Endothelial cell of umbilical vein (primary cell): Measurements from ENCODE around the gene CNN2.

Source experiments
- EZH2 ChIP-seq: IDR thresholded peaks from 2 replicates; pipeline ENCODE4 v1.6.1; 2012; ENCODE audit warnings: borderline replicate concordance, low read depth, mild to moderate bottlenecking, moderate library complexity, low read length, inconsistent platforms; ENCODE audit not compliant: severe bottlenecking
- FOS ChIP-seq: IDR thresholded peaks from 2 replicates; pipeline ENCODE4 v1.6.1; 2011; ENCODE audit warnings: mild to moderate bottlenecking, low read length, moderate library complexity, borderline replicate concordance; ENCODE audit not compliant: insufficient read depth
- GATA2 ChIP-seq: IDR thresholded peaks from 2 replicates; pipeline ENCODE4 v1.7.0; 2011; ENCODE audit warnings: low read depth, mild to moderate bottlenecking, moderate library complexity, mixed read lengths, low read length; ENCODE audit not compliant: insufficient read length, insufficient read depth
- JUN ChIP-seq: IDR thresholded peaks from 2 replicates; pipeline ENCODE4 v1.6.1; 2011; ENCODE audit warnings: borderline replicate concordance, low read depth; ENCODE audit not compliant: insufficient read length, insufficient read depth
- MYC ChIP-seq: IDR thresholded peaks from one replicate; pipeline ENCODE4 v1.6.1; 2011; ENCODE audit warnings: mild to moderate bottlenecking, low read depth, low read length
- POLR2A ChIP-seq: IDR thresholded peaks from 2 replicates; pipeline ENCODE4 v1.6.1; 2012; ENCODE audit warnings: low read depth, mild to moderate bottlenecking, control low read depth, low read length
- POLR2AphosphoS5 ChIP-seq: IDR thresholded peaks from 2 replicates; pipeline ENCODE4 v1.6.1; 2012; ENCODE audit warnings: low read depth, mild to moderate bottlenecking, control low read depth, low read length, moderate library complexity; ENCODE audit not compliant: insufficient read depth
- TF ChIP-seq, protein P1 (sequence below), 2 donors: IDR thresholded peaks; 1 replicate in 1 of 2; 2 replicates in 1 of 2; pipeline ENCODE4 v1.5.1; 2011; ENCODE audit warnings: low read length in 2 of 2, mild to moderate bottlenecking in 2 of 2, moderate library complexity in 2 of 2, control low read depth in 1 of 2, inconsistent platforms in 1 of 2, low read depth in 1 of 2; ENCODE audit not compliant: insufficient read depth in 1 of 2; ENCODE audit errors: extremely low read depth in 1 of 2
- TF ChIP-seq, protein P2 (sequence below): IDR thresholded peaks from 2 replicates; pipeline ENCODE4 v1.6.1; 2011; ENCODE audit not compliant: insufficient read depth, insufficient read length

DNA sequence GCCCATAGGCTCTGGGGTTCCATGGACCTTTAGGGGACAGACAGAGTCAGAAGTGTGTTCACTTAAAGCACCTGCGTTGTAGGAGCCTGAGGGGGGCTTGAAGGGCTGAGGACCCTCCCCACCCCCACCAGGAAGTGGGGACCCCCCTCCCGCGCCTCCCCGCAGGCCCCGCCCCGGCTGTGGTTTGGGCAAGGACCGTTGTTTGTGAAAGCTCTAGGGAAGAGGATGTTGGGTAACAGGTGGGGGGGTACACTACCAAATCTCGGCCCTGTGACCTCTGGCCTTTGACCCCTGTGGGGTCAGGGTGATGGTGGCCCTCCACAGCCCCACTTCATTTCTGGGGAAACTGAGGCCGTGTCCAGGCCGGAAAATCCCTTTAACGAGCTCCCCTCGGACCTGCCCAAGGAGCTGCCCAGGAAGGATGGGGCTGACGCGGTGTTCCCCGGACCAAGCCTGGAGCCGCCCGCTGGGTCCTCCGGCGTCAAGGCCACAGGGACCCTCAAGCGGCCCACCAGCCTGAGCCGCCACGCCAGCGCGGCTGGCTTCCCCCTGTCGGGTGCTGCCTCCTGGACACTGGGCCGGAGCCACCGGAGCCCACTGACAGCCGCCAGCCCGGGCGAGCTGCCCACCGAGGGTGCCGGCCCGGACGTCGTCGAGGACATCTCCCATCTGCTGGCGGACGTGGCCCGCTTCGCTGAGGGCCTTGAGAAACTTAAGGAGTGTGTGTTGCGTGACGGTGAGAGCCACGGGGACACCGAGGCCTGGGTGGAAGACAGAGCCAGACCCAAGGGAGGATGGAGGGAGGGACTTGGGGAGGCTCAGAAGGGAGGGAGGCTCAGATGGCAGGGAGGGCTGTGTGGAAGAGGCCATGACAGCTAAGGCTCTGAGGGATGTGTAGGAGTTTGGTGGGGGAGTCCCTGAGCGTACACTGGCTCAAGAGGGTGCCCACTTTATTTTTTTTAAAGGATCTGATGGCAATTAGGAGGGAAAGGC lies 41.9 kb downstream of the CNN2 start:
- TF ChIP-seq POLR2AphosphoS5 (no peak), EZH2 (no peak), POLR2A (no peak), MYC (no peak), JUN (no peak), GATA2 (no peak), FOS (no peak)
- TF ChIP-seq, protein P1, sequence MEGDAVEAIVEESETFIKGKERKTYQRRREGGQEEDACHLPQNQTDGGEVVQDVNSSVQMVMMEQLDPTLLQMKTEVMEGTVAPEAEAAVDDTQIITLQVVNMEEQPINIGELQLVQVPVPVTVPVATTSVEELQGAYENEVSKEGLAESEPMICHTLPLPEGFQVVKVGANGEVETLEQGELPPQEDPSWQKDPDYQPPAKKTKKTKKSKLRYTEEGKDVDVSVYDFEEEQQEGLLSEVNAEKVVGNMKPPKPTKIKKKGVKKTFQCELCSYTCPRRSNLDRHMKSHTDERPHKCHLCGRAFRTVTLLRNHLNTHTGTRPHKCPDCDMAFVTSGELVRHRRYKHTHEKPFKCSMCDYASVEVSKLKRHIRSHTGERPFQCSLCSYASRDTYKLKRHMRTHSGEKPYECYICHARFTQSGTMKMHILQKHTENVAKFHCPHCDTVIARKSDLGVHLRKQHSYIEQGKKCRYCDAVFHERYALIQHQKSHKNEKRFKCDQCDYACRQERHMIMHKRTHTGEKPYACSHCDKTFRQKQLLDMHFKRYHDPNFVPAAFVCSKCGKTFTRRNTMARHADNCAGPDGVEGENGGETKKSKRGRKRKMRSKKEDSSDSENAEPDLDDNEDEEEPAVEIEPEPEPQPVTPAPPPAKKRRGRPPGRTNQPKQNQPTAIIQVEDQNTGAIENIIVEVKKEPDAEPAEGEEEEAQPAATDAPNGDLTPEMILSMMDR (IDR thresholded peaks at IDR 0.05; ENCODE audit: extremely low read depth in 1 of 2, insufficient read depth in 1 of 2, low read depth in 1 of 2, low read length in 2 of 2): no peak
- TF ChIP-seq, protein P2, sequence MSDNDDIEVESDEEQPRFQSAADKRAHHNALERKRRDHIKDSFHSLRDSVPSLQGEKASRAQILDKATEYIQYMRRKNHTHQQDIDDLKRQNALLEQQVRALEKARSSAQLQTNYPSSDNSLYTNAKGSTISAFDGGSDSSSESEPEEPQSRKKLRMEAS: no peak
